GM12878 (cell line): ENCODE measurements around the gene CAB39. TPM values are rescaled to one million over a fixed set of nuclear protein-coding genes. Genes with fewer than 3 reads are reported as not detected.

ENCODE experiments used
- ATAC-seq: fragments of 200-7000 bp; cut with Tn5 transposase; 3 replicates; pipeline ENCODE4 v1.9.1; 2020; ENCODE audit warnings: mild to moderate bottlenecking, moderate library complexity
- BruUV-seq: library from RNA; stranded (reverse); fragments of 400-500 nt; replicated peaks from 2 replicates; lab custom pipeline; 2021; lab: Mats Ljungman, UMichigan
- CTCF ChIA-PET: fragments of 300-600 bp; sonication (Branson Sonifier 250); formaldehyde crosslinking; extraction: SDS; loops from one replicate; lab custom pipeline; 2021; ENCODE audit warnings: inconsistent platforms; lab: Yijun Ruan, JAX
- POLR2A ChIA-PET: fragments of 350-600 bp; formaldehyde crosslinking; extraction: SDS; loops from one replicate; lab custom pipeline; 2021; ENCODE audit warnings: inconsistent platforms; lab: Charles Lee
- RAD21 ChIA-PET: fragments of 300-600 bp; sonication (Branson Sonifier 250); formaldehyde crosslinking; loops from one replicate; lab custom pipeline; 2023; ENCODE audit warnings: antibody characterized with exemption; ENCODE audit not compliant: unreplicated experiment; lab: Charles Lee
- SMC1A ChIA-PET: fragments of 300-600 bp; sonication (Branson Sonifier 250); formaldehyde crosslinking; loops from one replicate; lab custom pipeline; 2023; ENCODE audit not compliant: unreplicated experiment, uncharacterized antibody; lab: Charles Lee
- DNase-seq: peaks from one replicate; pipeline ENCODE4 v3.0.0-alpha.2; 2011; ENCODE audit warnings: low read depth, low spot score
- FAIRE-seq: peaks from 3 replicates; lab custom pipeline; 2011; peaks lifted over from hg19 to GRCh38; lab: Jason Lieb, UNC
- H2AFZ ChIP-seq: 2 replicates; pipeline ENCODE4 v1.6.0; 2011; ENCODE audit warnings: low read depth, low read length, control low read depth; ENCODE audit not compliant: control insufficient read depth
- H3K27ac ChIP-seq: 2 replicates; pipeline ENCODE4 v1.5.1; 2011; ENCODE audit warnings: control low read depth; ENCODE audit not compliant: control insufficient read depth, insufficient read depth
- H3K27me3 ChIP-seq, 2 experiments: replicated peaks in 1 of 2; 2 replicates each; pipeline versions ENCODE4 v1.6.0 to v1.6.1; 2011; ENCODE audit warnings: low read length in 1 of 2; ENCODE audit not compliant: control insufficient read depth in 2 of 2, insufficient read depth in 2 of 2
- H3K36me3 ChIP-seq, 2 experiments: 2 replicates each; pipeline ENCODE4 v1.5.1; 2011; ENCODE audit warnings: low read length in 1 of 2; ENCODE audit not compliant: control insufficient read depth in 2 of 2, insufficient read depth in 2 of 2
- H3K4me1 ChIP-seq: 2 replicates; pipeline ENCODE4 v1.6.1; 2011; ENCODE audit warnings: mild to moderate bottlenecking, low read length, moderate library complexity, mixed read lengths; ENCODE audit not compliant: control insufficient read depth, insufficient read depth
- H3K4me2 ChIP-seq: 2 replicates; pipeline ENCODE4 v1.6.0; 2011; ENCODE audit warnings: control low read depth; ENCODE audit not compliant: control insufficient read depth, insufficient read depth
- H3K4me3 ChIP-seq: fragments of 200-600 bp; sonication (generic); 2 replicates; pipeline ENCODE4 v1.5.1; 2016
- H3K79me2 ChIP-seq: 2 replicates; pipeline ENCODE4 v1.6.0; 2011; ENCODE audit warnings: low read length; ENCODE audit not compliant: control insufficient read depth, insufficient read depth
- H3K9ac ChIP-seq: 2 replicates; pipeline ENCODE4 v1.8.0; 2011; ENCODE audit warnings: low read length, control low read depth, mixed read lengths; ENCODE audit not compliant: control insufficient read depth, insufficient read depth
- H3K9me3 ChIP-seq: replicated peaks from 3 replicates; pipeline ENCODE4 v1.5.1; 2011; ENCODE audit warnings: mild to moderate bottlenecking, low read length; ENCODE audit not compliant: control insufficient read depth, insufficient read depth
- H4K20me1 ChIP-seq: 2 replicates; pipeline ENCODE4 v1.6.0; 2011; ENCODE audit not compliant: control insufficient read depth, insufficient read depth
- BRCA1 ChIP-seq: IDR thresholded peaks from 2 replicates; pipeline ENCODE4 v1.6.1; 2011; ENCODE audit warnings: low read depth, low read length, improper control_type of control experiment
- FOXM1 ChIP-seq: IDR thresholded peaks from 2 replicates; pipeline ENCODE4 v1.6.1; 2012; ENCODE audit warnings: low read depth, mild to moderate bottlenecking, inconsistent platforms, low read length, moderate library complexity
- IRF3 ChIP-seq: fragments of 450-650 bp; IDR thresholded peaks from 2 replicates; pipeline ENCODE4 v1.6.1; 2014; ENCODE audit warnings: mild to moderate bottlenecking
- KDM1A ChIP-seq: fragments of 200-600 bp; sonication (generic); IDR thresholded peaks from 2 replicates; pipeline ENCODE4 v1.6.1; 2016; ENCODE audit warnings: borderline replicate concordance
- MYB ChIP-seq: fragments of 150-350 bp; IDR thresholded peaks from 2 replicates; pipeline ENCODE4 v1.6.1; 2014; ENCODE audit warnings: mild to moderate bottlenecking, low read depth, low read length, borderline replicate concordance
- NFYB ChIP-seq: IDR thresholded peaks from 2 replicates; pipeline ENCODE4 v1.6.1; 2011; ENCODE audit warnings: low read depth, mild to moderate bottlenecking, low read length, improper control_type of control experiment, moderate library complexity; ENCODE audit not compliant: insufficient read depth
- NR2C1 ChIP-seq: fragments of 450-650 bp; IDR thresholded peaks from 2 replicates; pipeline ENCODE4 v1.6.1; 2017; ENCODE audit warnings: antibody characterized with exemption, mild to moderate bottlenecking, moderate library complexity
- RBBP5 ChIP-seq: fragments of 200-600 bp; sonication (generic); conservative IDR thresholded peaks from 2 replicates; pipeline ENCODE4 v1.6.1; 2016
- RUNX3 ChIP-seq: IDR thresholded peaks from 2 replicates; pipeline ENCODE4 v1.6.1; 2012; ENCODE audit warnings: low read length, inconsistent platforms
- SPI1 ChIP-seq: IDR thresholded peaks from 2 replicates; pipeline ENCODE4 v1.6.1; 2011; ENCODE audit warnings: low read depth, mild to moderate bottlenecking, low read length, moderate library complexity, borderline replicate concordance; ENCODE audit not compliant: insufficient read depth
- SREBF2 ChIP-seq: IDR thresholded peaks from 2 replicates; pipeline ENCODE4 v1.6.1; 2012; ENCODE audit warnings: mild to moderate bottlenecking, low read length
- SRF ChIP-seq, 2 experiments: IDR thresholded peaks; 2 replicates each; pipeline ENCODE4 v1.6.1; 2011; ENCODE audit warnings: low read depth in 2 of 2, low read length in 2 of 2, mild to moderate bottlenecking in 1 of 2, moderate library complexity in 1 of 2
- STAT3 ChIP-seq: IDR thresholded peaks from 2 replicates; pipeline ENCODE4 v1.6.1; 2011; ENCODE audit warnings: low read depth, low read length, improper control_type of control experiment
- TCF7 ChIP-seq: IDR thresholded peaks from 2 replicates; pipeline ENCODE4 v1.6.1; 2014; ENCODE audit warnings: antibody characterized with exemption, borderline replicate concordance
- YY1 ChIP-seq: IDR thresholded peaks from 2 replicates; pipeline ENCODE4 v1.6.1; 2011; ENCODE audit warnings: low read depth, mild to moderate bottlenecking, low read length
- ZNF24 ChIP-seq: fragments of 450-650 bp; IDR thresholded peaks from 2 replicates; pipeline ENCODE4 v1.6.1; 2017; ENCODE audit warnings: antibody characterized with exemption, mild to moderate bottlenecking
- ZNF384 ChIP-seq: IDR thresholded peaks from 2 replicates; pipeline ENCODE4 v1.6.1; 2012; ENCODE audit warnings: low read depth, mild to moderate bottlenecking, low read length, improper control_type of control experiment, borderline replicate concordance
- WGBS: methylation state at CpG from one replicate; pipeline ENCODE4 v1.1.6; 2016; ENCODE audit warnings: low lambda C conversion rate; ENCODE audit not compliant: insufficient replicate concordance, insufficient coverage; ENCODE audit errors: missing lambda C conversion rate; 5-methylcytosine and 5-hydroxymethylcytosine counted together
- in situ Hi-C: fragments of 300-500 bp; cut with MboI; formaldehyde crosslinking; loops from 9 replicates; pipeline ENCODE4 v1.14.3; 2018; ENCODE audit warnings: mixed read lengths
- intact Hi-C: fragments of 100-400 bp; cut with micrococcal nuclease; formaldehyde crosslinking; loops from one replicate; pipeline ENCODE4 v1.14.2; 2022; ENCODE audit not compliant: unreplicated experiment
- polyA plus RNA-seq, 11 experiments: library from polyadenylated mRNA; depleted of rRNA in 4 of 11; unstranded in 6 of 11; stranded (reverse) in 5 of 11; fragments of >200 nt; fragmentation: Nextera tagmentation in 4 of 11; fragmentation: Illumina TruSeq in 1 of 11; extraction: Ambion mirVana in 4 of 11; extraction: Trizol in 1 of 11; gene quantifications; 1 replicate in 1 of 11; 2 replicates in 10 of 11; pipeline versions ENCODE4 v1.2.1 to v1.2.3, GENCODE V29; 2011 to 2016; ENCODE audit warnings: inconsistent platforms in 2 of 11, missing spikeins in 2 of 11, low read depth in 1 of 11
- total RNA-seq, 4 experiments: library from RNA; depleted of rRNA in 3 of 4; stranded (reverse); fragments of >200 nt in 3 of 4; fragmentation: Illumina TruSeq in 1 of 4; extraction: Trizol in 1 of 4; gene quantifications; 2 replicates each; pipeline versions ENCODE4 v1.2.1 to v1.2.3, GENCODE V29; 2013 to 2021

The CAB39 gene
- total and polyA plus RNA-seq, 10 of the 15 experiments (the other 5 are each of a cell fraction or from before 2014, with no cell fraction given), result 13.3 to 129 (median 62.9) TPM

GRCh38 chr2:230694241-230694640, 18.4 kb upstream of the CAB39 start:
- H3K4me2 ChIP-seq, result no peak overlapping the region
- no peaks in the 10 kb centered on the region for H3K79me2 ChIP-seq
- in situ Hi-C loops, result no loop called here
- no peak overlapping the region for H3K27ac ChIP-seq
- H3K9ac ChIP-seq, result no peak overlapping the region
- H3K36me3 ChIP-seq, result no peaks in the 10 kb centered on the region
- ChIA-PET RAD21 (interaction anchor here (0.8 kb wide), 2 partner anchors 26 kb away, joined by 3 read pairs; no protein-coding TSS in a partner anchor), CTCF (no interaction called here), SMC1A (interaction anchor here (0.5 to 1.5 kb wide), 2 partner anchors 23 to 48 kb away, joined by 3 to 8 read pairs; no protein-coding TSS in a partner anchor), POLR2A (interaction anchor here (1.1 to 1.8 kb wide), 2 partner anchors 26 to 31 kb away, joined by 3 to 6 read pairs; no protein-coding TSS in a partner anchor)
- no peak for DNase-seq
- no peaks in the 10 kb centered on the region for H3K27me3 ChIP-seq
- H3K9me3 ChIP-seq, result no peaks in the 10 kb centered on the region
- no TSS peak for BruUV-seq
- FAIRE-seq, result no peak
- intact Hi-C loops, result no loop called here
- no peak overlapping the region for H3K4me3 ChIP-seq
- peak; percentile 88 for ATAC-seq
- TF ChIP-seq MYB (no peak), KDM1A (no peak), RUNX3 (peak; percentile 41), SPI1 (peak; percentile 43; the same call in 1 of the 2 replicates)
- 33% methylated on average over 3 of the region's 3 CpGs for WGBS
- H3K4me1 ChIP-seq, result peaks cover 3% of the 10 kb centered on the region; the same call in 1 of the 2 replicates
- H2AFZ ChIP-seq, result no peak overlapping the region; the same call in 1 of the 2 replicates
- no peaks in the 10 kb centered on the region for H4K20me1 ChIP-seq

- Histone ChIP-seq H3K36me3 (no peaks in the 10 kb centered on the region), H3K9me3 (no peaks in the 10 kb centered on the region), H3K27ac (no peak overlapping the region), H3K27me3 (no peaks in the 10 kb centered on the region), H3K9ac (no peak overlapping the region), H3K79me2 (no peaks in the 10 kb centered on the region), H3K4me2 (no peak overlapping the region), H4K20me1 (no peaks in the 10 kb centered on the region), H3K4me1 (peaks cover 3% of the 10 kb centered on the region; the same call in 1 of the 2 replicates), H3K4me3 (no peak overlapping the region), H2AFZ (no peak overlapping the region)
- 55% methylated on average over 2 of the region's 6 CpGs for WGBS
- POLR2A ChIA-PET, result interaction anchor here (0.6 to 1.8 kb wide), 4 partner anchors 17 to 651 kb away, joined by 3 to 6 read pairs (median 5); no protein-coding TSS in a partner anchor
- no peak for FAIRE-seq
- no peak for DNase-seq
- CTCF ChIA-PET, result interaction anchor here (1.4 kb wide), 1 partner anchor 67 kb away, joined by 3 read pairs; no protein-coding TSS in a partner anchor
- SMC1A ChIA-PET, result interaction anchor here (1.3 to 2.3 kb wide), 3 partner anchors 8 to 24 kb away, joined by 4 to 8 read pairs (median 6); no protein-coding TSS in a partner anchor
- intact Hi-C loops (no loop called here), in situ Hi-C loops (no loop called here)
- ATAC-seq, result no peak
- RAD21 ChIA-PET, result interaction anchor here (1.2 kb wide), 1 partner anchor 17 kb away, joined by 4 read pairs; the partner anchor contains the start of gene CAB39
- BruUV-seq, result no TSS peak
- TF ChIP-seq YY1 (no peak), IRF3 (no peak), KDM1A (no peak), SRF (IDR thresholded peaks at IDR 0.05; ENCODE audit: low read depth in 2 of 2, low read length in 2 of 2) (no peak), ZNF24 (no peak), SREBF2 (no peak), TCF7 (no peak), BRCA1 (no peak), NR2C1 (no peak), NFYB (no peak), RBBP5 (no peak), ZNF384 (no peak), FOXM1 (no peak), STAT3 (no peak)
These were observed 17.1 kb upstream of the CAB39 start for GRCh38 chr2:230695551-230695950.
